Measurements from ENCODE around the gene PTPN6. TPM values are rescaled to one million over a fixed set of nuclear protein-coding genes. Genes with fewer than 3 reads are reported as not detected.

The PTPN6 gene
- total and polyA plus RNA-seq, 2 of the 8 experiments (the other 6 are each of a cell fraction or from before 2014, with no cell fraction given), result 16.3 to 28.4 TPM

- Histone ChIP-seq H3K36me3 (ENCODE audit: control insufficient read depth in 2 of 4, insufficient read depth in 4 of 4, low read length in 3 of 4) (peaks cover 0 to 5% (median 2%) of the 10 kb centered on the region in 4 experiments; a peak in 4 of 8 replicates), H3K4me1 (replicated peaks in 1 of 4; ENCODE audit: control insufficient read depth in 3 of 4, insufficient read depth in 4 of 4, low read length in 3 of 4) (no peaks in the 10 kb centered on the region), H3K23me2 (ENCODE audit: low read depth, low read length) (no peaks in the 10 kb centered on the region), H3K27ac (ENCODE audit: low read depth, low read length) (no peak overlapping the region), H3K4ac (replicated peaks; ENCODE audit: insufficient read length, low read depth, low read length) (no peak overlapping the region), H4K5ac (ENCODE audit: insufficient read length, low read depth, low read length) (no peak overlapping the region), H4K20me1 (replicated peaks in 1 of 2; ENCODE audit: control insufficient read depth in 1 of 2, insufficient read depth in 2 of 2, low read length in 2 of 2) (no peaks in the 10 kb centered on the region), H3K23ac (ENCODE audit: insufficient read length) (no peak overlapping the region), H3K4me3 (ENCODE audit: extremely low read depth in 1 of 4, insufficient read depth in 2 of 4, low read depth in 3 of 4, low read length in 4 of 4) (no peak overlapping the region), H2BK15ac (ENCODE audit: low read length) (no peak overlapping the region), H3K4me2 (ENCODE audit: insufficient read depth in 1 of 2, low read depth in 2 of 2, low read length in 2 of 2) (no peak overlapping the region), H2BK20ac (ENCODE audit: low read length) (no peak overlapping the region), H2BK120ac (replicated peaks; ENCODE audit: low read depth, low read length) (no peak overlapping the region), H3K9me3 (ENCODE audit: insufficient read depth in 2 of 2, low read depth in 1 of 2, low read length in 1 of 2) (no peaks in the 10 kb centered on the region), H3K9ac (replicated peaks in 1 of 4; ENCODE audit: extremely low read depth in 1 of 4, low read depth in 3 of 4, low read length in 3 of 4) (no peak overlapping the region), H3K27me3 (replicated peaks in 1 of 4; ENCODE audit: control insufficient read depth in 3 of 4, extremely low read depth in 1 of 4, insufficient read depth in 3 of 4, low read length in 3 of 4) (no peaks in the 10 kb centered on the region), H3K79me2 (ENCODE audit: control insufficient read depth in 1 of 2, insufficient read depth in 2 of 2, low read length in 2 of 2) (no peaks in the 10 kb centered on the region; a peak in 1 of 4 replicates), H3K56ac (replicated peaks; ENCODE audit: insufficient read length, low read depth, low read length) (no peak overlapping the region), H4K91ac (replicated peaks; ENCODE audit: insufficient read length, low read length) (no peak overlapping the region), H4K8ac (ENCODE audit: extremely low read depth, insufficient read depth, low read length) (no peak overlapping the region), H3K14ac (ENCODE audit: insufficient read length) (no peak overlapping the region), H2AFZ (ENCODE audit: low read length) (no peak overlapping the region), H3K18ac (ENCODE audit: extremely low read depth, low read length) (no peak overlapping the region), H2BK12ac (ENCODE audit: low read depth, low read length) (no peak overlapping the region), H2AK5ac (ENCODE audit: low read depth, low read length) (no peak overlapping the region), H2BK5ac (ENCODE audit: low read depth, low read length) (no peak overlapping the region), H3K79me1 (ENCODE audit: low read depth, low read length) (no peaks in the 10 kb centered on the region)
- CTCF ChIA-PET (ENCODE audit: partially characterized antibody), result interaction anchor here (2.2 kb wide), 1 partner anchor 11 kb away, joined by 6 read pairs; no protein-coding TSS in a partner anchor
- DNase-seq (ENCODE audit: low read depth in 1 of 2, low spot score in 2 of 2) (no peak), FAIRE-seq (no peak)
- POLR2A ChIA-PET (ENCODE audit: partially characterized antibody), result interaction anchor here (0.6 to 1.6 kb wide), 3 partner anchors 8 to 108 kb away, joined by 3 to 5 read pairs (median 3); no protein-coding TSS in a partner anchor
- 93% methylated on average over 3 of the region's 3 CpGs; no CpG with 5 or more reads in 1 of the 2 experiments for WGBS, 2 experiments (ENCODE audit: extremely low coverage in 1 of 2, insufficient coverage in 1 of 2, insufficient read length in 1 of 2, insufficient replicate concordance in 2 of 2, low coverage in 1 of 2, low lambda C conversion rate in 2 of 2, missing lambda C conversion rate in 1 of 2)
- no peak for TF ChIP-seq BRCA1 (IDR thresholded peaks at IDR 0.05; ENCODE audit: low read depth, low read length)
- TF ChIP-seq TCF12 (IDR thresholded peaks at IDR 0.05; ENCODE audit: low read depth, low read length), result no peak
- no peak for TF ChIP-seq CTCF (IDR thresholded peaks at IDR 0.05; ENCODE audit: control extremely low read depth in 1 of 3, insufficient read depth in 1 of 3, low read depth in 1 of 3, low read length in 3 of 3)
- no peak for TF ChIP-seq BCL11A (IDR thresholded peaks at IDR 0.05; ENCODE audit: low read depth in 2 of 2, low read length in 2 of 2)
- TF ChIP-seq POLR2A (IDR thresholded peaks at IDR 0.05; ENCODE audit: control extremely low read depth in 1 of 2, low read depth in 2 of 2, low read length in 2 of 2), result no peak
- TF ChIP-seq YY1 (IDR thresholded peaks at IDR 0.05; ENCODE audit: low read depth, low read length), result no peak
Measured at GRCh38 chr12:7006639-7007038, 55.5 kb downstream of the PTPN6 start.
